ENCODE measurements around the gene TRIO. TPM values are rescaled to one million over a fixed set of nuclear protein-coding genes. Genes with fewer than 3 reads are reported as not detected.

TRIO gene
- polyA plus RNA-seq, 4 donors: 103 to 182 (median 111) TPM

GRCh38 chr5:14337593-14337992 lies 194.5 kb downstream of the TRIO start:
- DNase-seq (ENCODE audit: low read depth in 4 of 4, low spot score in 3 of 4): no peak

- no peak for DNase-seq (ENCODE audit: low read depth in 4 of 4, low spot score in 3 of 4)
Observed at GRCh38 chr5:14339468-14339867, 196.3 kb downstream of the TRIO start.

- DNase-seq (ENCODE audit: low read depth in 4 of 4, low spot score in 3 of 4): no peak
Observed at GRCh38 chr5:14341571-14342230, 198.6 kb downstream of the TRIO start.

GRCh38 chr5:14342306-14342705 lies 199.2 kb downstream of the TRIO start:
- DNase-seq (ENCODE audit: low read depth in 4 of 4, low spot score in 3 of 4): no peak

GRCh38 chr5:14343376-14343775 lies 200.2 kb downstream of the TRIO start:
- no peak for DNase-seq (ENCODE audit: low read depth in 4 of 4, low spot score in 3 of 4)

GRCh38 chr5:14347522-14347921 lies 204.4 kb downstream of the TRIO start:
- no peak for DNase-seq (ENCODE audit: low read depth in 4 of 4, low spot score in 3 of 4)

GRCh38 chr5:14348142-14348541 lies 205.0 kb downstream of the TRIO start:
- DNase-seq (ENCODE audit: low read depth in 4 of 4, low spot score in 3 of 4): no peak

GRCh38 chr5:14349029-14349428 lies 205.9 kb downstream of the TRIO start:
- no peak for DNase-seq (ENCODE audit: low read depth in 4 of 4, low spot score in 3 of 4)

- no peak for DNase-seq (ENCODE audit: low read depth in 4 of 4, low spot score in 3 of 4)
Observed at GRCh38 chr5:14351086-14351661, 208.0 kb downstream of the TRIO start.

GRCh38 chr5:14351845-14352712 lies 208.9 kb downstream of the TRIO start:
- peak; percentile 16 to 26 (median 22) for DNase-seq (ENCODE audit: low read depth in 4 of 4, low spot score in 3 of 4)

- no peak for DNase-seq (ENCODE audit: low read depth in 4 of 4, low spot score in 3 of 4)
Observed at GRCh38 chr5:14353726-14354474, 210.8 kb downstream of the TRIO start.

GRCh38 chr5:14355391-14355790 lies 212.2 kb downstream of the TRIO start:
- no peak for DNase-seq (ENCODE audit: low read depth in 4 of 4, low spot score in 3 of 4)

GRCh38 chr5:14356305-14356704 lies 213.2 kb downstream of the TRIO start:
- DNase-seq (ENCODE audit: low read depth in 4 of 4, low spot score in 3 of 4): no peak

GRCh38 chr5:14357441-14357840 lies 214.3 kb downstream of the TRIO start:
- no peak for DNase-seq (ENCODE audit: low read depth in 4 of 4, low spot score in 3 of 4)

- DNase-seq (ENCODE audit: low read depth in 4 of 4, low spot score in 3 of 4): no peak
Observed at GRCh38 chr5:14357851-14358250, 214.7 kb downstream of the TRIO start.

- no peak for DNase-seq (ENCODE audit: low read depth in 4 of 4, low spot score in 3 of 4)
Observed at GRCh38 chr5:14358536-14358935, 215.4 kb downstream of the TRIO start.

GRCh38 chr5:14359069-14360043 lies 216.2 kb downstream of the TRIO start:
- no peak for DNase-seq (ENCODE audit: low read depth in 4 of 4, low spot score in 3 of 4)

- DNase-seq (ENCODE audit: low read depth in 4 of 4, low spot score in 3 of 4): no peak
Observed at GRCh38 chr5:14362491-14362890, 219.3 kb downstream of the TRIO start.

GRCh38 chr5:14364096-14364495 lies 221.0 kb downstream of the TRIO start:
- no peak for DNase-seq (ENCODE audit: low read depth in 4 of 4, low spot score in 3 of 4)

Data from left renal pelvis (tissue), 4 donors.